Measurements from ENCODE around the gene RBFOX2.
A peak's percentile ranks its signal among the peaks of the same experiment; 100 is the strongest.

The RBFOX2 gene

DNA sequence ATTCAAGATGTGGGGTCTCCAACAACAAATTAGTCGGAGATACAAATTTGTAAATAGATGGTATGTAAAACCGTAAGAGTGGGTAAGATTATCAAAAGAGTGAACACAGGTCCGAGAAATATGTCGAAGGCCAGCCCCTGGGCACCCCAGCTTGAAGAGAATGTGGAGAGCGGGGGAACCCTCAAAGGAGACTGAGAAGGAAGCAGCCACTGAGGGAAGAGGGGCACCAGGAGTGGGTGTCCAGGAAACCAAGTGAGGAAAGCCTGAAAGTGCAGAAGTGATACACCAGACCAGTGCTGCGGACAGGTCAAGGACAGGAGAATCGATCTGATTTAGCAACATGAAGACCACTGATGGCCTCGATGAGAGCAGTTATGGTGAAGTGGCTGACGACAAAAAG lies 296.5 kb downstream of the RBFOX2 start:
- Histone ChIP-seq H3K4me1 (no peaks in the 10 kb centered on the region), H3K9me3 (no peaks in the 10 kb centered on the region), H3K4me3 (ENCODE audit: low read depth, low read length) (no peak overlapping the region), H3K27me3 (no peaks in the 10 kb centered on the region), H3K36me3 (no peaks in the 10 kb centered on the region; the same call in 1 of the 2 replicates)
- TF ChIP-seq, protein P1, sequence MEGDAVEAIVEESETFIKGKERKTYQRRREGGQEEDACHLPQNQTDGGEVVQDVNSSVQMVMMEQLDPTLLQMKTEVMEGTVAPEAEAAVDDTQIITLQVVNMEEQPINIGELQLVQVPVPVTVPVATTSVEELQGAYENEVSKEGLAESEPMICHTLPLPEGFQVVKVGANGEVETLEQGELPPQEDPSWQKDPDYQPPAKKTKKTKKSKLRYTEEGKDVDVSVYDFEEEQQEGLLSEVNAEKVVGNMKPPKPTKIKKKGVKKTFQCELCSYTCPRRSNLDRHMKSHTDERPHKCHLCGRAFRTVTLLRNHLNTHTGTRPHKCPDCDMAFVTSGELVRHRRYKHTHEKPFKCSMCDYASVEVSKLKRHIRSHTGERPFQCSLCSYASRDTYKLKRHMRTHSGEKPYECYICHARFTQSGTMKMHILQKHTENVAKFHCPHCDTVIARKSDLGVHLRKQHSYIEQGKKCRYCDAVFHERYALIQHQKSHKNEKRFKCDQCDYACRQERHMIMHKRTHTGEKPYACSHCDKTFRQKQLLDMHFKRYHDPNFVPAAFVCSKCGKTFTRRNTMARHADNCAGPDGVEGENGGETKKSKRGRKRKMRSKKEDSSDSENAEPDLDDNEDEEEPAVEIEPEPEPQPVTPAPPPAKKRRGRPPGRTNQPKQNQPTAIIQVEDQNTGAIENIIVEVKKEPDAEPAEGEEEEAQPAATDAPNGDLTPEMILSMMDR (IDR thresholded peaks at IDR 0.05; ENCODE audit: low read depth, low read length): no peak
- DNase-seq: no peak

DNA sequence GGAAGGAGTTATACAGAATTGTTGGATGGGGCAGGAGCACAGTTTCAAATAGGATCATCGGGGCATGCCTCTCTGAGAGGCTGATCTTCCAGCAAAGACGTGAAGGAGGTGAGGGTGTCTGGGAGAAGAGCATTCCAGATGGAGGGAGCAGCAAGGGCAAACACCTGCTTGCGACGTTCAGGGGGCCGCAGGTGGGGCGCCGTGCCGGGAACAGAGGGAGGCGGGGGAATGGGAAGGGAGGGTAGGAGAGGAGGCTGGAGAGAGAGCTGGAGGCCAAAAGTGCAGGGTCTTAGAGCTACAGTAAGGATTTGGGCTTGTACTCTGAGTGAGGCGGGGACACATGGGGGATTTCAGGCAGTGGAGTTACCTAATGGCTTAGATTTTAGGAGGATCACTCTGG lies 297.3 kb downstream of the RBFOX2 start:
- Histone ChIP-seq H3K27me3 (no peaks in the 10 kb centered on the region), H3K36me3 (no peaks in the 10 kb centered on the region), H3K4me1 (no peaks in the 10 kb centered on the region), H3K9me3 (no peaks in the 10 kb centered on the region), H3K4me3 (ENCODE audit: low read depth, low read length) (no peak overlapping the region)
- TF ChIP-seq, protein P1 (IDR thresholded peaks at IDR 0.05; ENCODE audit: low read depth, low read length): no peak
- DNase-seq: no peak

DNA sequence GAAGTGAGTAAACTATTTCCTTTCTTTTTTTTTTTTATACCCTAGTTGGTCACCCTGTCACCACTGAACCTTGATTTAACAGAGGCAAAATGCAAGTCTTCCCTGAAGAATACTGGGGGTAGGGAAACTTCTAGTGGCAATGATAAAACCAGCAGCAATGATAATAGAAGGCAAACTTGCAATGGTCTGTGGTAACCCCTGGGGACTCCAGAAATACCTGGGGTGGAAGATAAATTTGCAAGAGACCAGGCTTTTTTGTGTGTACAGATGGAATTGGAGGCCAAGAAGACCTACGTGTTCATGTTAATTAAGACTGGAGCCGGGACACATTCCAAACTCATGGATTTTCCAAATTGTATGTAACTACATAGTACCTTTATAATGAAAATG lies 299.3 kb downstream of the RBFOX2 start:
- no peaks in the 10 kb centered on the region for H3K9me3 ChIP-seq
- no peak overlapping the region for H3K4me3 ChIP-seq (ENCODE audit: low read depth, low read length)
- H3K36me3 ChIP-seq: no peaks in the 10 kb centered on the region
- no peaks in the 10 kb centered on the region for H3K4me1 ChIP-seq
- no peak for DNase-seq
- H3K27me3 ChIP-seq: no peaks in the 10 kb centered on the region
- TF ChIP-seq, protein P1 (IDR thresholded peaks at IDR 0.05; ENCODE audit: low read depth, low read length): no peak

DNA sequence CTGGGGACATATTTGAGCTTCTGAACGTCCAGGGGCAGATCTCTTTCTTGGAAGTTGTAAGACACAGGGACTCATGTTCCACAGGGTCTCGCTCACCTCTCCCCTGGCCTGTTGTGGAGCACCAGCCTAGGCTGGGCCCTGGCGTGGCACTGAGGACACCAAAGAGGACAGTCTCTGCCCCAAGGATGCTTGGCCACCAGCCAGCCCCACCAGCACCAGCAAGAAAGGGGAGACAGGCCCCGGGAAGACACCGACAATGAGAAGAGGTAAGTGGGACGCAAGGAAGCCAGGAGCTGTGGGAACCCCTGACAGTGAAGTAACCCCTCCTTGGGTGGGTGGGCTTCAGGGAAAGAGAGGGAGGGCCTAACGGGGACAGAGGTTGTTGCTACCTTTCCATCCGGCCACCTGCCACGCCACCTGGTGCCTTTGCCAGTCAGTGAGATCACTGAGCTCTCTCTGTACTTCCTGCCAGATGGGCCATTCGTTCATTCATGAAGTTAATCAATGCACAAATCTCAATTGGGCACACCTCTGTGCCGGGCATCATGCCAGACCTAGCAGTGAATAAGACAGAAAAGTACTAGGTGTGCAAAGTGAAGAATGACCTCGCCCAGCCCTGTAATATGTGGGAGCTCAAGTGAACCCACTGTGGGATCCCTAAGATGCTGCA lies 299.9 kb downstream of the RBFOX2 start:
- TF ChIP-seq, protein P1 (IDR thresholded peaks at IDR 0.05; ENCODE audit: low read depth, low read length): no peak
- H3K4me1 ChIP-seq: no peaks in the 10 kb centered on the region
- DNase-seq: no peak

DNA sequence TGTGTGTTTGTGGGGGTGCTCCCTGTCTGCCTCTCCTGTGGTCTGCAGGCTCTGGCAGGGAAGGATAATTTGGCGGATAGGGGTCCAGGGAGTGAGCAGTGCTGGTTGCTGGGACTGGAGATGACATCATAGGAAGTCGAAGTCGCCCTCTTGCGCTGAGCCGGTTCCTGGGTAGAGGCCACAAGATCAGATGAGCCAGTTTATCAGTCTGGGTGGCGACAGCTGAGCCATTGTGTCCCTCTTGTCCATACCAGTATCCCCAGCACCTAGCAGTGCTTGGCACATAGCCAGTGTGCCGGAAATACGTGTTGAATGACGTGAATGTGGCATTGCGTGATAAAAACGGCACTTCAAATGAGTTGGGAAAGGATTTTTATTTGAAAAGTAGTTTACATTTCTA lies 301.2 kb downstream of the RBFOX2 start:
- Histone ChIP-seq H3K4me3 (ENCODE audit: low read depth, low read length) (no peak overlapping the region), H3K9me3 (no peaks in the 10 kb centered on the region)

More for the DNA sequence above, 299.9 kb downstream of the RBFOX2 start:
- Histone ChIP-seq H3K36me3 (no peaks in the 10 kb centered on the region), H3K9me3 (no peaks in the 10 kb centered on the region), H3K27me3 (no peaks in the 10 kb centered on the region), H3K4me3 (ENCODE audit: low read depth, low read length) (no peak overlapping the region)

DNA sequence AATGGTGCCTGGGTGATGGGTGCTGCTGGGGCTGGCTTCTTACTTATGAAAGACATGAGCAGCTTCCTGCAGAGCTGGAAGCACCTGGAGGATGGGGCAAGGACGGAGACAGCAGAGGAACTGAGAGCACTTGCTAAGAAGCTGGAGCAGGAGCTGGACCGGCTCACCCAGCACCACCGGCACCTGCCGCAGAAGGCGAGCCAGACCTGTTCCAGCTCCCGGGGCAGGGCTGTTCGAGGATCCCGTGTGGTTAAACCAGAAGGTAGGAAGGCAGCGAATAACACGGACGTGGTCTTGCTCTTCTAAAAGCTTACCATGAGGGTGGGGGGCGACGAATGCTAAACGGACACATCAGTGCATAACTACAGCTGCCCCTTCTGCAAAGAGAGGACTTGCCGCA lies 301.7 kb downstream of the RBFOX2 start:
- Histone ChIP-seq H3K27me3 (no peaks in the 10 kb centered on the region), H3K9me3 (no peaks in the 10 kb centered on the region), H3K4me1 (no peaks in the 10 kb centered on the region; the same call in 1 of the 2 replicates), H3K4me3 (ENCODE audit: low read depth, low read length) (no peak overlapping the region), H3K36me3 (no peaks in the 10 kb centered on the region)
- TF ChIP-seq, protein P1 (IDR thresholded peaks at IDR 0.05; ENCODE audit: low read depth, low read length): no peak
- no peak for DNase-seq

More for the DNA sequence above, 301.2 kb downstream of the RBFOX2 start:
- Histone ChIP-seq H3K36me3 (no peaks in the 10 kb centered on the region), H3K27me3 (no peaks in the 10 kb centered on the region), H3K4me1 (no peaks in the 10 kb centered on the region)
- TF ChIP-seq, protein P1 (IDR thresholded peaks at IDR 0.05; ENCODE audit: low read depth, low read length): 0 out of 2 replicates have a peak, but pooled peaks have one; percentile 6
- DNase-seq: peak; percentile 30

All from BE2C (cell line).